Neural progenitor cell (in vitro differentiated cells): ENCODE measurements around the gene CCDC144A. TPM values are rescaled to one million over a fixed set of nuclear protein-coding genes. Genes with fewer than 3 reads are reported as not detected.

ENCODE experiments used
- small RNA-seq: library from RNA; depleted of rRNA; stranded (forward); fragments of <200 nt; gene quantifications from one replicate; pipeline ENCODE3, GENCODE V24; 2015
- total RNA-seq: library from RNA; depleted of rRNA; stranded (reverse); fragments of >200 nt; gene quantifications from 2 replicates; pipeline ENCODE4 v1.2.3, GENCODE V29; 2015; ENCODE audit warnings: low replicate concordance

Gene CCDC144A
- total RNA-seq, 1 donor from 2014 or later, result 8.2 TPM

Small RNAs within 50 kb of the gene (small RNA-seq; reads per million reads assigned to genes)
- not detected for gene AC022596.1
- gene RNU6-405P, result not detected

Other genes with a start within 250 kb of the CCDC144A start
- gene LRRC75A, start 198.0 kb upstream of the CCDC144A start, total RNA-seq, result 4.0 and 7.2 TPM in 2 replicates
- gene ZNF287, start 121.0 kb upstream of the CCDC144A start, total RNA-seq, result 8.7 and 14.5 TPM in 2 replicates
- 6.8 and 8.4 TPM in 2 replicates for gene ZNF624, start 36.4 kb upstream of the CCDC144A start, total RNA-seq